Endothelial cell of umbilical vein (primary cell): Measurements from ENCODE around the gene CRYBB2. TPM values are rescaled to one million over a fixed set of nuclear protein-coding genes. Genes with fewer than 3 reads are reported as not detected.

Experiments used
- BruUV-seq: library from RNA; stranded (reverse); fragments of 400-500 nt; replicated peaks from 2 replicates; lab custom pipeline; 2021; lab: Mats Ljungman, UMichigan
- CTCF ChIA-PET: fragments of 300-600, 350-600 bp; sonication (Branson Sonifier 250); formaldehyde crosslinking; loops from one replicate; lab custom pipeline; 2021; ENCODE audit warnings: antibody characterized with exemption, inconsistent platforms; lab: Charles Lee
- POLR2A ChIA-PET: fragments of 300-600, 350-600 bp; sonication (Branson Sonifier 250); formaldehyde crosslinking; loops from one replicate; lab custom pipeline; 2021; ENCODE audit warnings: antibody characterized with exemption, inconsistent platforms; lab: Charles Lee
- DNase-seq: peaks from one replicate; pipeline ENCODE4 v3.0.0-alpha.2; 2011; ENCODE audit warnings: low read depth, low spot score
- FAIRE-seq: peaks from 2 replicates; lab custom pipeline; 2011; peaks lifted over from hg19 to GRCh38; lab: Jason Lieb, UNC
- H2AFZ ChIP-seq: 2 replicates; pipeline ENCODE4 v1.6.0; 2012; ENCODE audit warnings: low read depth, low read length, control low read depth, inconsistent platforms
- H3K27ac ChIP-seq: 2 replicates; pipeline ENCODE4 v1.5.1; 2011; ENCODE audit warnings: low read depth, mild to moderate bottlenecking, control low read depth, low read length, moderate library complexity; ENCODE audit not compliant: insufficient read depth
- H3K27me3 ChIP-seq, 2 experiments: 2 replicates each; pipeline versions ENCODE4 v1.6.0 to v1.6.1; 2011; ENCODE audit warnings: low read length in 2 of 2, mixed read lengths in 1 of 2; ENCODE audit not compliant: control insufficient read depth in 2 of 2, insufficient read depth in 2 of 2
- H3K36me3 ChIP-seq, 2 experiments: 2 replicates in 1 of 2; 3 replicates in 1 of 2; pipeline ENCODE4 v1.5.1; 2011; ENCODE audit warnings: low read length in 2 of 2, mild to moderate bottlenecking in 1 of 2, moderate library complexity in 1 of 2; ENCODE audit not compliant: control insufficient read depth in 2 of 2, insufficient read depth in 2 of 2; ENCODE audit errors: extremely low read depth in 1 of 2
- H3K4me1 ChIP-seq: 3 replicates; pipeline ENCODE4 v1.5.1; 2011; ENCODE audit warnings: mild to moderate bottlenecking, low read length; ENCODE audit not compliant: control insufficient read depth, insufficient read depth; ENCODE audit errors: extremely low read depth
- H3K4me2 ChIP-seq: 2 replicates; pipeline ENCODE4 v1.6.1; 2011; ENCODE audit warnings: low read length, control low read depth, mixed read lengths; ENCODE audit not compliant: insufficient read depth
- H3K4me3 ChIP-seq, 3 experiments: fragments of 200-600 bp in 1 of 3; sonication (generic), shearing (Covaris generic) in 1 of 3; replicated peaks in 1 of 3; 2 replicates each; pipeline ENCODE4 v1.5.1; 2011 to 2016; ENCODE audit warnings: control low read depth in 3 of 3, low read length in 3 of 3, mild to moderate bottlenecking in 2 of 3, inconsistent platforms in 1 of 3, low read depth in 1 of 3, moderate library complexity in 1 of 3; ENCODE audit not compliant: insufficient read depth in 1 of 3
- H3K79me2 ChIP-seq: 2 replicates; pipeline ENCODE4 v1.6.0; 2012; ENCODE audit warnings: low read length, inconsistent platforms; ENCODE audit not compliant: control insufficient read depth, insufficient read depth
- H3K9ac ChIP-seq: replicated peaks from 2 replicates; pipeline ENCODE3; 2011; ENCODE audit warnings: low read length, control low read depth; ENCODE audit not compliant: insufficient read depth; ENCODE audit errors: extremely low read depth
- H3K9me1 ChIP-seq: replicated peaks from 3 replicates; pipeline ENCODE4 v1.6.0; 2011; ENCODE audit warnings: mild to moderate bottlenecking, low read length; ENCODE audit not compliant: control insufficient read depth, insufficient read depth; ENCODE audit errors: extremely low read depth
- H3K9me3 ChIP-seq: replicated peaks from 2 replicates; pipeline ENCODE4 v1.5.1; 2012; ENCODE audit warnings: low read length, inconsistent platforms; ENCODE audit not compliant: control insufficient read depth, insufficient read depth
- H4K20me1 ChIP-seq: replicated peaks from 2 replicates; pipeline ENCODE3; 2011; ENCODE audit warnings: mild to moderate bottlenecking, low read length; ENCODE audit not compliant: control insufficient read depth, insufficient read depth; ENCODE audit errors: extremely low read depth
- EZH2 ChIP-seq: IDR thresholded peaks from 2 replicates; pipeline ENCODE4 v1.6.1; 2012; ENCODE audit warnings: borderline replicate concordance, low read depth, mild to moderate bottlenecking, moderate library complexity, low read length, inconsistent platforms; ENCODE audit not compliant: severe bottlenecking
- FOS ChIP-seq: IDR thresholded peaks from 2 replicates; pipeline ENCODE4 v1.6.1; 2011; ENCODE audit warnings: mild to moderate bottlenecking, low read length, moderate library complexity, borderline replicate concordance; ENCODE audit not compliant: insufficient read depth
- GATA2 ChIP-seq: IDR thresholded peaks from 2 replicates; pipeline ENCODE4 v1.7.0; 2011; ENCODE audit warnings: low read depth, mild to moderate bottlenecking, moderate library complexity, mixed read lengths, low read length; ENCODE audit not compliant: insufficient read length, insufficient read depth
- JUN ChIP-seq: IDR thresholded peaks from 2 replicates; pipeline ENCODE4 v1.6.1; 2011; ENCODE audit warnings: borderline replicate concordance, low read depth; ENCODE audit not compliant: insufficient read length, insufficient read depth
- MYC ChIP-seq: IDR thresholded peaks from one replicate; pipeline ENCODE4 v1.6.1; 2011; ENCODE audit warnings: mild to moderate bottlenecking, low read depth, low read length
- POLR2A ChIP-seq: IDR thresholded peaks from 2 replicates; pipeline ENCODE4 v1.6.1; 2012; ENCODE audit warnings: low read depth, mild to moderate bottlenecking, control low read depth, low read length
- POLR2AphosphoS5 ChIP-seq: IDR thresholded peaks from 2 replicates; pipeline ENCODE4 v1.6.1; 2012; ENCODE audit warnings: low read depth, mild to moderate bottlenecking, control low read depth, low read length, moderate library complexity; ENCODE audit not compliant: insufficient read depth
- dilution Hi-C: fragments of 300-500 bp; cut with MboI; formaldehyde crosslinking; loops from one replicate; pipeline ENCODE4 v1.15.0; 2019; ENCODE audit warnings: low sequenced_read_pairs; ENCODE audit not compliant: extremely low pct_ligation_motif_present
- intact Hi-C: fragments of 100-400 bp; cut with micrococcal nuclease; formaldehyde crosslinking; loops from one replicate; pipeline ENCODE4 v1.10.0; 2022
- polyA plus RNA-seq, 4 experiments: library from polyadenylated mRNA; depleted of rRNA in 3 of 4; stranded (reverse) in 3 of 4; unstranded in 1 of 4; fragments of >200 nt; gene quantifications; 2 replicates each; pipeline versions ENCODE4 v1.2.1 to v1.2.3, GENCODE V29; 2011 to 2012; ENCODE audit warnings: missing spikeins in 1 of 4
- total RNA-seq: library from RNA; stranded (reverse); gene quantifications from 2 replicates; pipeline ENCODE4 v1.2.3, GENCODE V29; 2021
- TF ChIP-seq, protein P1 (sequence below): IDR thresholded peaks from 2 replicates; pipeline ENCODE4 v1.6.1; 2011; ENCODE audit not compliant: insufficient read depth, insufficient read length
- TF ChIP-seq, protein P2 (sequence below), 2 donors: IDR thresholded peaks; 1 replicate in 1 of 2; 2 replicates in 1 of 2; pipeline ENCODE4 v1.5.1; 2011; ENCODE audit warnings: low read length in 2 of 2, mild to moderate bottlenecking in 2 of 2, moderate library complexity in 2 of 2, control low read depth in 1 of 2, inconsistent platforms in 1 of 2, low read depth in 1 of 2; ENCODE audit not compliant: insufficient read depth in 1 of 2; ENCODE audit errors: extremely low read depth in 1 of 2

Gene CRYBB2
- total and polyA plus RNA-seq, 2 donors (not counting 3 experiments of a cell fraction or from before 2014, with no cell fraction given): 0.36 to 1.4 TPM

DNA sequence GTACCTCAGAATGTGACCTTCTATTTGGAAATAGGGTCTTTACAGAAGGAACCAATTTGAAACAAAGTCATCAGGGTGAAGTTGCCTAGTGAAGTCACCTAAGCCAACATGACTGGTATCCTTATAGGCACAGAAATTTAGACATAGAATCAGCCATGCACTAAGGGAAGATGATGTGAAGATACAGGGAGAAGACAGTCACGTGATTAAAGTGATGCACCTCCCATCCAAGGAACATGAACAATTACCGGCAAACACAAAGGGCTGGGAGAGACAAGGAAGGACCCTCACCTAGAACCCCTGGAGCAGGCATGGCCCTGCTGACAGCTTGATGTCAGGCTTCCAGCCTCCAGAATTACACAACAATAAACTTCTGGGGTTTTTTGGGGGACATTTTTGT, 3.2 kb upstream of the CRYBB2 start:
- intact Hi-C loops (no loop called here), dilution Hi-C loops (no loop called here)
- H4K20me1 ChIP-seq: no peaks in the 10 kb centered on the region
- no peaks in the 10 kb centered on the region for H3K36me3 ChIP-seq
- no peaks in the 10 kb centered on the region for H3K9me3 ChIP-seq
- FAIRE-seq (no peak), DNase-seq (no peak)
- no peaks in the 10 kb centered on the region for H3K9me1 ChIP-seq
- H3K9ac ChIP-seq: no peak overlapping the region
- no peak overlapping the region for H2AFZ ChIP-seq
- POLR2A ChIA-PET: no interaction called here
- H3K4me3 ChIP-seq: no peak overlapping the region
- H3K4me2 ChIP-seq: no peak overlapping the region
- H3K27ac ChIP-seq: no peak overlapping the region
- CTCF ChIA-PET: interaction anchor here (1.7 kb wide), 1 partner anchor 14 kb away, joined by 6 read pairs; no protein-coding TSS in a partner anchor
- H3K27me3 ChIP-seq: peaks cover 0 to 8% of the 10 kb centered on the region in 2 experiments
- H3K4me1 ChIP-seq: no peaks in the 10 kb centered on the region
- H3K79me2 ChIP-seq: no peaks in the 10 kb centered on the region
- BruUV-seq: no TSS peak
- TF ChIP-seq EZH2 (no peak), JUN (no peak), POLR2AphosphoS5 (no peak), FOS (no peak), MYC (no peak), GATA2 (no peak)
- TF ChIP-seq, protein P1, sequence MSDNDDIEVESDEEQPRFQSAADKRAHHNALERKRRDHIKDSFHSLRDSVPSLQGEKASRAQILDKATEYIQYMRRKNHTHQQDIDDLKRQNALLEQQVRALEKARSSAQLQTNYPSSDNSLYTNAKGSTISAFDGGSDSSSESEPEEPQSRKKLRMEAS: no peak

DNA sequence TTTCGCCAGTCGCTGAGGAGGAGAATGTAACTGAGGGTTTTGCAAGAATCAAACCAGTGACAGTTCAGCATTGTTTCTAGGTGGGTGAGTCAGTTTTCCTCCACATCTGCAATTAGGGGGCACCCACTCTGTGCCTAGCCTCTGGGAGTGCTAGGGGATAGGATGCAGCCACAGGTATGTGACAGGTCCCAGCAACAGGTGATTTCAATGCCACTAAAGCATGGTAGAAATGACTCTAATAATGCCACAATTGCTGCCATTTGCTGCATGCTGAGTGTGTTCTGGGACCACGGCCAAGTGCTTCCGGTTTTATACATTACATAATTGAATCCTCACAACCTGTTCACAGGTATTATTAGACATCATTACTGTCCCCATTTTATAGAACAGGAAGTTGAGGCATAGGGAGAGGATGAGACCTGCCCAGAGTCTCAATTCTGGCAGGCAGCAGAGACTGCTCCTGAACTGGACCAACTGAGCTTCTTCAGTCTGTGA, 556 bp downstream of the CRYBB2 start:
- intact Hi-C loops (no loop called here), dilution Hi-C loops (no loop called here)
- FAIRE-seq: no peak
- DNase-seq: no peak
- H3K9ac ChIP-seq: no peak overlapping the region
- H3K9me1 ChIP-seq: no peaks in the 10 kb centered on the region
- CTCF ChIA-PET: interaction anchor here (1.6 kb wide), 1 partner anchor 18 kb away, joined by 5 read pairs; no protein-coding TSS in a partner anchor
- no peak overlapping the region for H3K4me2 ChIP-seq
- no peak overlapping the region for H2AFZ ChIP-seq
- H4K20me1 ChIP-seq: no peaks in the 10 kb centered on the region
- no peak overlapping the region for H3K27ac ChIP-seq
- BruUV-seq: no TSS peak
- peaks cover 0 to 10% of the 10 kb centered on the region in 2 experiments for H3K27me3 ChIP-seq
- POLR2A ChIA-PET: no interaction called here
- no peaks in the 10 kb centered on the region for H3K79me2 ChIP-seq
- no peaks in the 10 kb centered on the region for H3K9me3 ChIP-seq
- H3K36me3 ChIP-seq: no peaks in the 10 kb centered on the region
- TF ChIP-seq, protein P2, sequence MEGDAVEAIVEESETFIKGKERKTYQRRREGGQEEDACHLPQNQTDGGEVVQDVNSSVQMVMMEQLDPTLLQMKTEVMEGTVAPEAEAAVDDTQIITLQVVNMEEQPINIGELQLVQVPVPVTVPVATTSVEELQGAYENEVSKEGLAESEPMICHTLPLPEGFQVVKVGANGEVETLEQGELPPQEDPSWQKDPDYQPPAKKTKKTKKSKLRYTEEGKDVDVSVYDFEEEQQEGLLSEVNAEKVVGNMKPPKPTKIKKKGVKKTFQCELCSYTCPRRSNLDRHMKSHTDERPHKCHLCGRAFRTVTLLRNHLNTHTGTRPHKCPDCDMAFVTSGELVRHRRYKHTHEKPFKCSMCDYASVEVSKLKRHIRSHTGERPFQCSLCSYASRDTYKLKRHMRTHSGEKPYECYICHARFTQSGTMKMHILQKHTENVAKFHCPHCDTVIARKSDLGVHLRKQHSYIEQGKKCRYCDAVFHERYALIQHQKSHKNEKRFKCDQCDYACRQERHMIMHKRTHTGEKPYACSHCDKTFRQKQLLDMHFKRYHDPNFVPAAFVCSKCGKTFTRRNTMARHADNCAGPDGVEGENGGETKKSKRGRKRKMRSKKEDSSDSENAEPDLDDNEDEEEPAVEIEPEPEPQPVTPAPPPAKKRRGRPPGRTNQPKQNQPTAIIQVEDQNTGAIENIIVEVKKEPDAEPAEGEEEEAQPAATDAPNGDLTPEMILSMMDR (IDR thresholded peaks at IDR 0.05; ENCODE audit: extremely low read depth in 1 of 2, insufficient read depth in 1 of 2, low read depth in 1 of 2, low read length in 2 of 2): no peak
- TF ChIP-seq POLR2A (no peak), JUN (no peak), FOS (no peak), POLR2AphosphoS5 (no peak)
- no peaks in the 10 kb centered on the region for H3K4me1 ChIP-seq
- no peak overlapping the region for H3K4me3 ChIP-seq
